DMS53 (cell line): ENCODE measurements around the gene SLX4IP.
"Not testable (repeated sequence)": the region's sequence is repeated elsewhere in the genome, so short reads cannot be mapped to it uniquely, and the experiment has no call there.

Experiments used
- DNase-seq: peaks from one replicate; lab custom pipeline; 2025; lab: John Stamatoyannopoulos, UW

The SLX4IP gene

DNA sequence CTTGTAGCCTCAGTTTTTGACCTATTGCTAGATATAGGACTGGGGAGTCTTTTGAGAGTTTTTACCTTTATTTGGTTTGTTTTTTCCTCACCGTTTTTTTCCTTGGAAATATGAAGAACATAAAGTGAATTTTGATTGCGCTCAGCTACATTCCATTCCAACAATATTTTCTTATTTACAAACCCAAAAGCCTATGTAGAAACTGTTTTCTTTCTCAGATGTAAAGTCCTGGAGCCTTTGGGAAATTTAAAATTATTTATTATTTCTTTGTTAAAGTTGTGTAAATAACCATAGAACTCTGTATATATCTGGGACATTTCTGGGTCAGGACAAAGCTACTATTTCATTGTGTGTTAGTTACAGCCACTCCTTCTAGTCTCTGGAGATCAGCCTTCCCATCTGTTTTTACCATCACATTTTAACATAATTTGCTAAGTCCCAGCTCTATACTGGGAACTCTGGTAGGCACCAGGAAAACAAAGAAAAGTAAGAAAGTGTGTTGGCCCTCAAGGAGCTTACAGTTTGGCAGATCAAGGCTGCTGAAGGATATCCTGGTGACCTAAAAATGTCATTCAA, 169.8 kb downstream of the SLX4IP start:
- DNase-seq: no peak

DNA sequence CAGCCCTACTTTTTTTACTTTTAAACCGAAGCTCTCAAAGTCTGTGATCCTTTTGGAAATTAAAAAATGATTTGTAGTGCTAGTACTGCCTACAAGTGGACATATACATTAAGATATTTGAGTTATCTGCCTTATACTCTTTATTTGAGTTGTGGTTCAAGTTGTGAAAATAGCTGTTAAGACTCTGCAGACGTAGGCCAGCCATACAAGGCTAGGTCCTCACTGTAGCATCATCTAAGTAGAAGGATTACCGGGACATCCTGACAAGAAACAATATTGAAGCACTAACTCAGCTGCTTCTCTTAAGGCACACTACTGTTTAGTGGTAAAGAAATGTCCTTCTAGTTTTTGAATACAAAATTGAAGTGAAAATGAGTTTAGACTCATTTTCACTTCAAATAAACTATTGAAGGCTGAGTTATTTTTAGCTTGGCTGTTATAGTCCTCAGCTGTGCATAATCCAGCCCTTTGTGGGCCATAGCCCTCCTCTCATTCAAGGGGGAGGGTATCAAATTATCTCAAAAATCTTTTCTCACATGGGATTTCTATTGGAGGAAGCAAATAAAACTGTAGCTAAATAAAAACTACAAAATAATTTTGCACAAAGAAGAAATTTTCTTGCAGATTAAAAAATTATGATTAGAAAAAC, 170.6 kb downstream of the SLX4IP start:
- DNase-seq: no peak

DNA sequence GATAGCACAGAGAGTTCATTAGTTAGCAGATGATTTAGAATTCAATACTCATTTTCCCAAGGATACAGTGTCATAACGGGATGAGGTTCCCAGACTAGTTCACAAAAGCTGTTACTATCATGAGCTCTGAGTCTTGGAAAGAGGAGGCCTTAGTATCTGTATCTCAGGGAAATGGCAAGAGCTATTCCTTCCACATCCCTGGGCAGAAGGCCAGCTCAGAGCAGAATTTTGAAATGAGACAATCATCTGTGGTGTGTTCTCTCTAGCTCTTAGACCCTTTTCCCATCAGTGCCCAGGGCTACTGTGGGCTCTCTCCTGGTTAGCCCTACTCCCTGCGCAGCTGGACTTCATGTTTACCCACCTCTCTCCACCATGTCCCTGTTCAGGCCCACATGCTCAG, 174.2 kb downstream of the SLX4IP start:
- no peak for DNase-seq

DNA sequence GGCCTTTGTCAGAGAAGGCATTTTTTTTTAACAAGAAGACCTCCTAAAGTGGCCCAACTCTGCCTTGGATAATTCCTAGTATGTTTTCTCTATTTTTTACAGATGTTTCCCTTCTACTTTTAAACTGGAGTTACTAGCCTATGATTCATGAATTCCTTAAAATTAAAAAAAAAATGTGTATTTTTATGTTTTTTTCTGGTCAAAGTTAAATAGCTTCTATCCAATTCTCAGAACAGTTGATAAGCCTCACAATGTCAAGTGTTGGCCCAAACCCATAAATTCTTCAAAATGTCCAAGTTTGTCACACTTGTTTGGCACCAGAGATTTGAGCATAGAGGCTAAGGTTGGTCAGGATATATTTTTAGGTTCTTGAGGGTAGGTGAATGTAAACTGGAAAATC, 174.7 kb downstream of the SLX4IP start:
- DNase-seq: no peak

DNA sequence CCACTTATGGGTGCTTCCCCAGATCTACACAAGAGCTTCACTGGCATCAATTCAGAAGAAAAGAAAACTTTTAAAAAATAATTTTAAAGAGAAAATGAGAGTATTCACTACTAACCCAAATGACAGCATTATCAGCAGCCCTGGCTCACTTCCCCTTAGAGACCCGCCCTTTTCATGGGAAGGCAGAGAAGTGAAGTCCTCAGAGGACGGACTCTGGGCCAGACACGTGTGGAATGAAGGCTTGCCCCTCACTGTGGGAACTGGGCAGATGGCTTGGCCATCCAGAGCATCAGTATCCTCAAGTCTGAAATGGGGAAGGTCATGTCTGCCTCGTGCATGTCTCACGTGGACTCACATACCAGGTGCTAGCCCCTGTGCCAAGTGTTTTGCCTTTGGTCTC, 175.1 kb downstream of the SLX4IP start:
- DNase-seq: no peak

DNA sequence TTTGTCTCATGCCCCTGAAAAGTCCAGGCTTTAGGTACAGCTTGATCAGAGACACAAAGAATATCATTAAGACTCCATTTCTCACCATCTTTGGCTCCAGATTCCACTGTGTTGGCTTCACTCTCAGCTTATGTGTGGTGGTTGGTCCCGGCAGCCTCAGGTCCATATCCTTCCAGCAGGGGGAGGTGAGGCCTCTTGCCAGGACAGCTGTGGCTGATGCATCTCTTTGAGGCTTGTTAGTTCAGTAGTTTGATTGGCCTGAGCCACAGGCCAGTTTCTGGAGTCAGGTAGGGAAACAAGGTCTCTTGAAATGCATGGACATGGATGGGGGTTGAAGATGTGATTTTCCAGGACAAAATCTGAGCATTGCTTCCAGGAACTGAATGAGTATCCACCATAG, 176.3 kb downstream of the SLX4IP start:
- peak; percentile 58 for DNase-seq

DNA sequence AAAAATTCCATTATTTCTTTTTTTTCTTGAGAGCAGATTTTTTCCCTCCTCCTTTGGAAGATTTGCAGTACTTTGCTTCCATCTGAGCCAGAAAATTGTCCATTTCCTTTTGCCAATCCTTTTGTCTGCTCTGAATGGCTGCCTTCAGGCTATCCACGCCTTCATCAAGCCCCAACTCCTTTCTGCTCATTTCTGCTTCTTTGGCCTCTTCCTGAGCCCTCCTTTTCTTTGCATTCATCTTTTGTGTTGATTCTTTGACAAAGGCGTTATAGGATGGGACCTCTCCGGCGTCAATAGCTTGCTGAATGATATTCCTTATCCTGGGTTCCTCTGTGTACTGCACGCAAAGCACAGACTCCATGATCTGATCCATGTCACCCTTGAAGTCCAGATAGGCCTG, 178.3 kb downstream of the SLX4IP start:
- DNase-seq: not testable (repeated sequence)

DNA sequence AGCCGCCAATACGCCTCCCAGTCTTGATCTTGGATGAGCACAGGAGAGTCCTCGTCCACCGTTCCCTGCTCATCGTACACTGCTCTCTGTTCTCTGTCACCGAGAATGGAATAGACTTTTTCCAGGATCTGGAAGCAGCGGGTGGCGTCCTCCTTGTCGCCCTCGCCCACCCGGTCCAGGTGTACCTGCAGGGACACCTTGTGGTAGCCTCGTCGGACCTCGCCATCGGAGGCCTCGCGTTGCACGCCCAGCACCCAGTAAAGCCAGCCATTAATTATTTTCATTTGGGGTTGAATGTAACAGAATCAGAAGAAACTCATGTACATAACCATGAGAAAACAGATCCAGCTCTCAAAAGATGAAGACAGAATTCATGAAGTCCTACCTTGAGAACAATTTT, 178.8 kb downstream of the SLX4IP start:
- DNase-seq: no peak

DNA sequence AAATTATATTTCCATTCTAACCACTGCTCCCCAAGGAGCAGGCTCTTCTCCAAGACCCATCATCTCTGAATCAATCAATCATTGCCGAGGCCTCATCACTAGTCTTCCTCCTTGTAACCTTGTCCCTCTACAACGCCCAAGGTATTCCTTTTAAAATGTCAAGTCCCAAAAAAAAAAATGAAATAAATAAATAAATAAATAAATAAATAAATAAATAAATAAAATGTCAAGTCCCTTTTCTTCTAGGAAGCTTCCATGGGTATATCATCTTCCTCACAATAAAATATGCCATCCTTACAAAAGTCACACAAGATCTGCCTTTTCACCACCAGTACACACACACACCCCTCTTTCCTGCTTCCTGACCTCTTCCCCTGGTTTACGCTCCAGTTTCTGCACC, 181.1 kb downstream of the SLX4IP start:
- DNase-seq: no peak

DNA sequence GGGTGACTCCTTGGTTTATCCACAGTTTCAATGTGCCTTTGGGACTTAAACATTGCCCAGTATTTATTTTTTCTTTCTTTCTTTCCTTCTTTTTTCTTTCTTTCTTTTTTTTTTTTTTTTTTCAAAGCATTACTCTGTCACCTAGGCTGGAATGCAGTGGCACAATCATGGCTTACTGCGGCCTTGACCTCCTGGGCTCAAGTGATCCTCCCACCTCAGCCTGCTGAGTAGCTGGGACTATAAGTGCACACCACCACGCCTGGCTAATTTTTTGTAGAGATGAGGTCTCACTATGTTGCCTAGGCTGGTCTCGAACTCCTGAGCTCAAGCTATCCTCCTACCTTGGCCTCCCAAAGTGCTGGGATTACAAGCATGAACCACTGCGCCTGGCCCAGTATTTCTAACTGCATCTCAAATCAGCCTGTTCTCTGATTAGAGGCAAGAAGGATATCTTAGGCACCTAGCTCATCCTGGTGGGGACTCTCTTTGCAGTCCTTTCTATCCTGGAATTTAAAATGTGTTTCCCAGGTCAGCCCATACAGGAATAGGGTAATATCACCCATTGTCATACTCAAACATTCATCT, 182.5 kb downstream of the SLX4IP start:
- DNase-seq: not testable (repeated sequence)

DNA sequence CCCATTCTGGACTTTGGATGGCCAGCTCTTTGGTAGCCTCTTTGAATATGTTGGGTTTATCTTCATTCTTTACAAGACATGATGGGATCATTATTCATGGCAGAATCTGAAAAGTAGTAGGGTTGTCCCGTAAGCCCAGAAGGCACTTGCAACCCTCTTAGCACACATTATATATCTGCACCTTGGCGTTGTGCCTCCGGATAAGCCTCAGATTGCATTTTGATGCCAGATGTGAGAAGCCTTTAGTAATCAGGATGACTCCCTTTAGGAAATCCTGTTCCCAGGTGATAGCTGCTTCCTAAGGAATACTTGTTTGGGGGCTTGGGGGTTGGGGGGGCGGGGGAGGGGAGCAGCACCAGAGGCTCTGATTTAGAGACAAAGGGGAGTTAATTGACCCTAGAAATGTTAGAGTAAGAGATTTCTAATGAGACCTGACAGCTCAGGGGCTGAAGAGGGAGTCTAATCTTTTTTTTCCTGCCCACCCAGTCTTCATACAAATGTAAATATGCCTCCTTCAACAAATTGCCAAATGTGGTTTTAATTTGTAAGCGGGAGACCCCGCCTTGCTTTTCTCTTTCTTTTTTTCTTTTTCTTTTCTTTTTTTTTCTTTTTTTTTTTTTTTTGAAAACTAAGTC, 183.6 kb downstream of the SLX4IP start:
- DNase-seq: no peak

DNA sequence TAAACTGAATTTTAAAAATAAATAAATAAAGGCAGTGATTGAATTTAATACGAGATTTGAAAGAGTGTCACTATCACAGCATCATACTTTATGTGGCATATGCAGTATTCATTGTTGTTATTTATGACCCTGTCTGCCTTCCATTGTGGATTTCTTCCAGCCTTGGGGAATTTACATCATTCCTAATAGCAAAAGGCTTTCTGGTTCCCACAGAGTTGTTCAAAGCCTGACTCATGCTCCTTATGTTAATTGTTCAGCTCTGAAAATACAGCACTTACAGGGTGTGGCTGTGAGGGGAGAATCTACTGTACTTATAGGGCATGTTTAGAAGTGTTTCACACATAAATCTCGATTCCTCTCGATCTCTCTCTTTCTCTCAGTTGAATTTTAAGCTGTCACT, 184.3 kb downstream of the SLX4IP start:
- DNase-seq: peak; percentile 17

DNA sequence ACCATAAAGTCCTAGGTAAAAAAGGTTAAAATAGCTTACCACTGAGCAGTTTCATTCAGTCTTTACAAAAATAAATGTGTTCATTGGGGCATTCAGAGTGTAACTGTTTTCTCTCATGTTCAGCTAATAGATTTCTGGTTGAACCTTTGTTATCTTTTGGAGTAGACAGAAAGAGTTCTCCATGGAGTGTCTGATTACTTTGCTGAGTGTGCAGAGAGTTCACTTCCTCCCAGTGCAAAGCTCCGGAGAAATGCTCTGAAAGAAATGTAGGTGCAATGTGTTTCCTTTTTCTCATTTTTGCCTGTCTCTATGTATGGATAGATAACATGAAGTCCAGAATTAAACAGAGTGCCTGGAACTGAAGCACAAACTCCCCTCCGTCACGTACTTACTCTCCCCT, 186.0 kb downstream of the SLX4IP start:
- no peak for DNase-seq

DNA sequence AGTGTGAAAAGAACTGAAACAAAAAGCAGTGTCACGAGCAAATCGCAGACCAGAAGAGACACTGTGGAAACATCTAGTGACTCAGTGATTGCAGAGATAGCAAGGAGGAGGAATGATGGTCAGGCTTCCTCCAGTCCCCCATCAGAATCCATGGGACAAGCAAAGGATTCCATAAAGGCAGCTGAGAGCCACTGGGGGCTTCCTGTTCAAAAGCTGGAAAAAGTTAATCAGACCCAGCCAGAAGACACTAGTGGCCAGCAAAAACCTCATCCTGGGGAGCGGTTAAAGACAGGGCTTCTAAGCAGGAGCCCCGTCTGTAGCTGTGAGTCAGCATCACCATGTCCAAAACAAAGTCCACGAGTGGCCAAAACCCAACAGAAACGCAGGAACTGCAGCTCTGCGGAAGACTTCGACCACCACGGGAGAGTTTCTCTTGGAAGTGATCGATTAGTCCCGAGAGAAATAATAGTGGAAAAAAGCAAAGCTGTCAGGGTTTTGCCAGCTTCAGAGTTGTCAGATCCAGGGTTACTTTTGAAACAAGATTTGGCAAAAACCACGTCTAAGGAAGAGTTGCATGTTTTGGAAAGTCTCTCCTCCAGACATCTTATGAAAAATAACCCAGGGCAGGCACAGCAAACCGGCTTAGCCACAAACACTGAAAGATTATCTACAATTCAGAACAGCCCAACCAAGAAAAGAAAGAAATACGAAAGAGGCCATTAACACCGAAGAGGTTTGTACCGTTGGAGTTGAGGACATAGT, 187.7 kb downstream of the SLX4IP start:
- no peak for DNase-seq

DNA sequence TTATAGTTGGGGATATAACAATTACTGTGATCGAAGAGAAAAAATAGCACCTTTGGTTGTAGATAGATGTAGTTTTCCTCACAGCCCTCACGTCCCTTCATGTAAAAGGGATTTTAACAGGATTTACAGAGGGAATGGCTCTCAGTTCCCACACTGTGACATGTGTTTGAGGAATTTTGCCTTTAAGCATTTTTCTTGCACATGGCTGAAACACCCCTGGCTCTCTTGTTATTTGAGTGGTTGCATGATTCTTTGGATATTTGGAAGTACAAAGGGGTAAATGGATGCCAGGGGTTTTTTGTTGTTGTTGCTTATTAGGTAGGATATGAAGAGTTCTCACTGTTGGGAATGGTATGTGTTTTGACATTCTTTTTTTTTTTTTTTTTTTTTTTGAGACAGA, 190.5 kb downstream of the SLX4IP start:
- DNase-seq: no peak

DNA sequence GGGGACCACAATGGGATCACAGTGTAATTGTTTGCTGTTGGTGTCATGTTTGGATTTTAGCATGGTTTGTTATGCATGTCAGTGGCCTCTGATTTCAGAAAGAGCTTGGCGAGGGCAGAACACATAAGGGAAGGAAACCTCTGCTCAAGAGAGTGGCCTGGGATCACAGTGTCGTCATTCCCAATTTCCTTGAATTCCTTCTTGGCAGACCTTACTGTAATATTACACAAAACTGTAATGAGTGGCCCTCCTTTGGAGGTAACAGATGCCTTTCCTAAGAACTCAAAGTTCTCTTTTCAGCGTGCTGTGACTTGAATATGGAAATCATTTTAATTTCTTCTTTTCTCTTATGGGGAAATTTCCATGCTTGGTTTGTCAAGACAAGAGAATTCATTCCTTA, 191.8 kb downstream of the SLX4IP start:
- no peak for DNase-seq

DNA sequence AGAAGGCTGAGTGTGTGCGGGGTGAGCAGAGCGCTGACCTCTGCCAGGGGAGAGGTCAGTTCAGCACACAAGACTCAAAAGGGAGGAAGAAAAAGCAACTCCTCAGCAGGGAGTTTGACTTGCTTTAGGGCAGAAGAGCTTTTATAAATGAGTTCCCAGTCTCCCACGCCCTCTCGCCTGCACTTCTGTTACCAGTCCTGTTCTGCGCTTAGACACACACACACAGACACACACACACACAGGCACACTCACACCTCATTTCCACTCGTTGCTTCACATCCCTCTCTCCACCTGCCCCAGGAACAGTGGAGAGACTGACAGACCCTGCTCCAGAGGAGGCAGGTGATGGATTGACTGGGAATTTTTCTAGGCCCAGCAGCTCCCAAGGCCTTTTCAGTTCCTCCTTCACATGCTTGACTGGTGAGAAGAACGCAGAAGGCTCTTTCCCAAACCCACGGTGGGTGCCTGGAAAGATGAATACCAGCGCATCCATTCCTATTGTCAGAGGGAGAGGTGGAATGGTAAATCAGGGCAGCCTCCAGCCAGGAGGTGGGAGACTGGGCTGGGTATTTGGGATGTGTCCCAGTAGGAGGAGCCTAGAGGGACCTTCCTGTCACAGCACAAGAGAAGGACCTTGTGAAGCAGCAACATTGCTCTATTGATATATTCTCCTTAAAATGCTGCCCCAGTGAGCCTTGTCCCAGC, 195.0 kb downstream of the SLX4IP start:
- DNase-seq: no peak

DNA sequence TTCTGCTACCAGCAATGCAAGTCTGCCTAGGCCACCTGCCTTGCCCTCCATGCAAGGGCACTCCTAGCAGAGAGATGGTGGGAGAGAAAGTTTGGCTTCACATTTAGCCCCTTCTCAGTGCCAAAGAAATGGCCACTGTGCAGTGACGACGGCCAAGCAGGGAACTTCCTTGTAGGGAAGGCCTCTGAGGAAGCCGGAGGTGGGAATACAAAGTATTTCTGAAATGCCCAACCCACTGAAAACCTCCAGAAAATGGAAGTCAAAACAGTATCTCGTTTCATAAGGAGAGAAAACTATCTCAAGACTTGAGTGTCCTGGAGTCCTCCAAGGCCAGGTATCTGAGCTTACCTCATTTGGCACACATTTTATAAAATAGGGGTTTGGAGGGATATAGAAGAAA, 196.0 kb downstream of the SLX4IP start:
- DNase-seq: no peak

DNA sequence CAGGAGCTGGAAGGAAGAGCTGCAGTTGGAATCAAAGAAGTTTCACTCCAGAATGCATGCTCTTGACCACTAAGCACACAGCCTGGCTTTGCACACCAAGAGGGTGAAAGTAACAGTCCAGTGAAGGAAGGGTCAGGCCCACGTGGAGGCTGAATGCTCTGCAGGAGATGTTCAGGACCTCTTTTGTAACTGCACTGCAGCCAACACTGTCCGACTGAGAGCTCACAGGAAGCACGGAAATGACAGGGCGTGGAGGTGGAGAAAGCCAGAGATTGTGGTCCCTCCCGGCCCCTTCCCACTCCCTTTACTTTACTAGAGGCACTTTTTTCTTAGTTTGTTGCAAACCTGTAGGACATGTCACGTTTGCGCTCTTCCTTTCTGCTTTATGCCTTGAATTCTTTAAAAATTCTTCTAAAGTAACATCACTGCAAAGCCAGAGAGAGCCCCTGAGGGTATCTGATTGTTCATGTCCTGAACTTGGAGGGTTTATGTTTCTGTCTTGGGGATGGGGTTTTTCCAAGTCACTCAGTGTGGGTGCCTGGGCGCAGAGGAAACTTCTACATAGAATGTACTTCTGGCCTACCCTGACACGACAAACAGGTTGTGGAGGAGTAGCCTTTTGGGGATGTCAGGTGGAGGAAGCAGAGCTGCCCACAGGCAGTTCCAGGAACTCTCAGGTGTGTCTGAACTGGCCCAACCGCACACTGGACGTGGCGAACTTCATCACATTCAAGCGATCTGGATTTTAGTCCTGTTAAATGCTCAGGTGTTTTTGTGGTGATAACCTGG, 197.8 kb downstream of the SLX4IP start:
- DNase-seq: no peak

DNA sequence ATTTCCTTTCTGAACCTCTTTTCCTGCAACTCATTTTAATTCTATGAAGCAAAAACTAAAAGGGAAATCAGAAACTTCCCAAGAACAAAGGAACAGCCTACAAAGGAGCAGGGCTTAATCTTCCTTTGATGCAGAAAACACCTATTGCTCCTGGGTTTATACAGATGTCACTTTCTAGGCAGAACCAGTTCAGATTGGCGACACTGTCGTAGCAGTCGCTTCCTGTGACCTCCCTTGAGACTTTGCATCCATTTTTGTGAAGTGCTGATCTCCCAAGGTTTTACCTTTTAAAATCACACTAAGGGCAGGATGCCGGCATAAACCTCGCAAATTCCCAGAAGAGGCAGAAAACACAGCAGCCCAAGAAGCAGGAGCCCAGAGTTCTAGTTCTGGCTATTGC, 198.6 kb downstream of the SLX4IP start:
- no peak for DNase-seq

DNA sequence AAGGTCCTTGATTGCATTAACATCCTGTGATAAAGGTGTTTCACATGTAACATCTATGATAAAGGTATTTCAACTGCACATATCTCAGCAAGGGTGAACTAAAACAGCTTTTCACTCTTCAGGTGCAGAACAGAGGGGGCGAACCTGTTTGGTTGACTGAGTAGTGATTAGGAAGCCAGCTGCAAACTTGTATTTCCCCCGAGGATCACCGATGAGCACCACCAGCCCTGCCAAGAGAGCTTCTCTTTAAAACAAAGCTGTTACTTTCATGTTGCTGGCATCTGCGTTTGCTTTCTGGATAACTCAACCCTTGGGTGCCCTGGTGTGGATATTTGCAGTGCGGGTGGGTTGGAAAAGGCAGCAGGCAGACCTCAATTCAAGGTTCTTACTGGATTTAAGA, 199.1 kb downstream of the SLX4IP start:
- no peak for DNase-seq
